ENCODE results near the gene HSD11B1. TPM values are rescaled to one million over a fixed set of nuclear protein-coding genes. Genes with fewer than 3 reads are reported as not detected.

HSD11B1 gene
- total and polyA plus RNA-seq, 7 donors = 1.0 to 3.0 (median 1.4) TPM

- ATAC-seq = no peak
- intact Hi-C loops (cut with DNase I) = no loop called here
- WGBS, 3 donors = 60 to 68% (median 62%) methylated on average over 4 of the region's 4 CpGs
Observed at GRCh38 chr1:209708297-209708696, 3.7 kb downstream of the HSD11B1 start.

GRCh38 chr1:209710093-209710492 is 5.4 kb downstream of the HSD11B1 start:
- Histone ChIP-seq H3K4me1 (no peaks in the 10 kb centered on the region), H3K27ac (no peak overlapping the region), H3K36me3 (ENCODE audit: insufficient read depth in 1 of 2, low read depth in 1 of 2) (no peaks in the 10 kb centered on the region), H3K27me3 (ENCODE audit: insufficient read depth in 3 of 3, low read length in 2 of 3) (no peaks in the 10 kb centered on the region), H3K4me3 (no peak overlapping the region), H3K9me3 (no peaks in the 10 kb centered on the region)
- intact Hi-C loops (cut with DNase I) = no loop called here
- no peak for TF ChIP-seq CTCF (IDR thresholded peaks at IDR 0.05)
- DNase-seq (no peak), ATAC-seq (no peak)
- 66 to 73% (median 69%) methylated on average over 2 of the region's 2 CpGs for WGBS, 3 donors

More at GRCh38 chr1:209708297-209708696, 3.7 kb downstream of the HSD11B1 start:
- TF ChIP-seq CTCF (IDR thresholded peaks at IDR 0.05) = no peak
- H3K27me3 ChIP-seq (ENCODE audit: insufficient read depth in 3 of 3, low read length in 2 of 3) = no peaks in the 10 kb centered on the region
- H3K36me3 ChIP-seq (ENCODE audit: insufficient read depth in 1 of 2, low read depth in 1 of 2) = no peaks in the 10 kb centered on the region
- H3K4me3 ChIP-seq = no peak overlapping the region
- H3K9me3 ChIP-seq = no peaks in the 10 kb centered on the region
- DNase-seq = no peak
- no peak overlapping the region for H3K27ac ChIP-seq
- no peaks in the 10 kb centered on the region for H3K4me1 ChIP-seq

GRCh38 chr1:209710847-209711246 is 6.2 kb downstream of the HSD11B1 start:
- TF ChIP-seq CTCF (IDR thresholded peaks at IDR 0.05) = no peak
- H3K4me3 ChIP-seq = no peak overlapping the region
- no peaks in the 10 kb centered on the region for H3K9me3 ChIP-seq
- intact Hi-C loops (cut with DNase I) = no loop called here
- no peaks in the 10 kb centered on the region for H3K4me1 ChIP-seq
- ATAC-seq (no peak), DNase-seq (no peak)
- no peaks in the 10 kb centered on the region for H3K27me3 ChIP-seq (ENCODE audit: insufficient read depth in 3 of 3, low read length in 2 of 3)
- no peak overlapping the region for H3K27ac ChIP-seq
- H3K36me3 ChIP-seq (ENCODE audit: insufficient read depth in 1 of 2, low read depth in 1 of 2) = no peaks in the 10 kb centered on the region
- 88 to 93% (median 90%) methylated on average over 3 of the region's 3 CpGs for WGBS, 3 donors

- WGBS, 3 donors = 74 to 83% (median 79%) methylated on average over 2 of the region's 2 CpGs
- ATAC-seq (no peak), DNase-seq (no peak)
- H3K27me3 ChIP-seq (ENCODE audit: insufficient read depth in 3 of 3, low read length in 2 of 3) = no peaks in the 10 kb centered on the region
- no peaks in the 10 kb centered on the region for H3K9me3 ChIP-seq
- intact Hi-C loops (cut with DNase I) = no loop called here
- H3K4me1 ChIP-seq = no peaks in the 10 kb centered on the region
- no peak for TF ChIP-seq CTCF (IDR thresholded peaks at IDR 0.05)
- H3K4me3 ChIP-seq = no peak overlapping the region
- no peak overlapping the region for H3K27ac ChIP-seq
- no peaks in the 10 kb centered on the region for H3K36me3 ChIP-seq (ENCODE audit: insufficient read depth in 1 of 2, low read depth in 1 of 2)
Observed at GRCh38 chr1:209714338-209714737, 9.7 kb downstream of the HSD11B1 start.

GRCh38 chr1:209715314-209715713 is 10.7 kb downstream of the HSD11B1 start:
- Histone ChIP-seq H3K36me3 (ENCODE audit: insufficient read depth in 1 of 2, low read depth in 1 of 2) (no peaks in the 10 kb centered on the region), H3K27ac (no peak overlapping the region), H3K9me3 (no peaks in the 10 kb centered on the region), H3K4me3 (no peak overlapping the region), H3K27me3 (ENCODE audit: insufficient read depth in 3 of 3, low read length in 2 of 3) (no peaks in the 10 kb centered on the region), H3K4me1 (no peaks in the 10 kb centered on the region)
- intact Hi-C loops (cut with DNase I) = no loop called here
- ATAC-seq (no peak), DNase-seq (no peak)
- TF ChIP-seq CTCF (IDR thresholded peaks at IDR 0.05) = no peak
